HCT116 (cell line): ENCODE data around the gene OSER1.

Experiments
- EZH2 ChIP-seq: fragments of 200-600 bp; sonication (generic); IDR thresholded peaks from 2 replicates; pipeline ENCODE4 v1.6.1; 2017; ENCODE audit warnings: antibody characterized with exemption, mixed run types
- EZH2phosphoT487 ChIP-seq: fragments of 200-600 bp; IDR thresholded peaks from 2 replicates; pipeline ENCODE4 v1.6.1; 2018; ENCODE audit warnings: antibody characterized with exemption, borderline replicate concordance
- FOSL1 ChIP-seq: IDR thresholded peaks from 2 replicates; pipeline ENCODE4 v1.6.1; 2012; ENCODE audit warnings: low read depth
- POLR2AphosphoS5 ChIP-seq: IDR thresholded peaks from 2 replicates; pipeline ENCODE4 v1.6.1; 2011; ENCODE audit warnings: mild to moderate bottlenecking, low read depth, low read length, moderate library complexity
- SIN3A ChIP-seq: IDR thresholded peaks from 2 replicates; pipeline ENCODE4 v1.6.1; 2012; ENCODE audit warnings: low read depth
- ZBTB33 ChIP-seq: IDR thresholded peaks from 2 replicates; pipeline ENCODE4 v1.6.1; 2011; ENCODE audit warnings: mild to moderate bottlenecking, low read length, moderate library complexity; ENCODE audit not compliant: insufficient replicate concordance; ENCODE audit errors: extremely low read depth

- TF ChIP-seq ZBTB33 (no peak), SIN3A (no peak), FOSL1 (no peak), POLR2AphosphoS5 (no peak), EZH2 (no peak), EZH2phosphoT487 (no peak)
Measured at GRCh38 chr20:44207126-44207723, 3.3 kb downstream of the OSER1 start.
